H9 (cell line): ENCODE results near the gene PRR30. TPM values are rescaled to one million over a fixed set of nuclear protein-coding genes. Genes with fewer than 3 reads are reported as not detected.

ENCODE experiments used
- DNase-seq: peaks from one replicate; pipeline ENCODE4 v3.0.0-alpha.2; 2017
- H2AFZ ChIP-seq: one replicate; pipeline ENCODE4 v1.6.1; 2013; ENCODE audit warnings: mild to moderate bottlenecking, low read length, control low read depth, moderate library complexity
- H2AK5ac ChIP-seq: 2 replicates; pipeline ENCODE4 v1.6.1; 2013; ENCODE audit warnings: low read length, control low read depth, mixed read lengths; ENCODE audit not compliant: insufficient read length
- H2BK120ac ChIP-seq: one replicate; pipeline ENCODE4 v1.6.1; 2013; ENCODE audit warnings: low read depth, mild to moderate bottlenecking, low read length, control low read depth, inconsistent platforms; ENCODE audit not compliant: poor library complexity, severe bottlenecking
- H2BK12ac ChIP-seq: 2 replicates; pipeline ENCODE4 v1.6.1; 2013; ENCODE audit warnings: low read length, control low read depth, mixed read lengths, low read depth; ENCODE audit not compliant: insufficient read length
- H2BK15ac ChIP-seq: 2 replicates; pipeline ENCODE4 v1.6.1; 2013; ENCODE audit warnings: low read depth, low read length, control low read depth
- H2BK20ac ChIP-seq: one replicate; pipeline ENCODE4 v1.6.1; 2013; ENCODE audit warnings: low read depth, mild to moderate bottlenecking, low read length, control low read depth, inconsistent platforms; ENCODE audit not compliant: poor library complexity, severe bottlenecking
- H2BK5ac ChIP-seq: 2 replicates; pipeline ENCODE4 v1.6.1; 2013; ENCODE audit warnings: low read length, control low read depth, mixed read lengths; ENCODE audit not compliant: insufficient read length
- H3K14ac ChIP-seq: 2 replicates; pipeline ENCODE4 v1.6.1; 2013; ENCODE audit warnings: low read length, control low read depth; ENCODE audit not compliant: insufficient read depth
- H3K18ac ChIP-seq: 2 replicates; pipeline ENCODE4 v1.6.1; 2013; ENCODE audit warnings: low read depth, mild to moderate bottlenecking, mixed read lengths, low read length, control low read depth; ENCODE audit not compliant: insufficient read length
- H3K23ac ChIP-seq: 2 replicates; pipeline ENCODE4 v1.6.1; 2013; ENCODE audit warnings: low read length, control low read depth, mixed read lengths, low read depth; ENCODE audit not compliant: insufficient read length
- H3K23me2 ChIP-seq: 2 replicates; pipeline ENCODE4 v1.6.1; 2013; ENCODE audit warnings: low read depth, mild to moderate bottlenecking, mixed read lengths, low read length, control low read depth; ENCODE audit not compliant: insufficient read length, poor library complexity, severe bottlenecking
- H3K27ac ChIP-seq: 2 replicates; pipeline ENCODE4 v1.5.1; 2013; ENCODE audit warnings: low read length, control low read depth, mixed read lengths, low read depth; ENCODE audit not compliant: insufficient read length
- H3K27me3 ChIP-seq: 2 replicates; pipeline ENCODE4 v1.6.1; 2013; ENCODE audit warnings: low read length, control low read depth, inconsistent platforms; ENCODE audit not compliant: insufficient read depth
- H3K4ac ChIP-seq: 2 replicates; pipeline ENCODE4 v1.6.1; 2013; ENCODE audit warnings: low read depth, mild to moderate bottlenecking, control low read depth, inconsistent platforms, low read length, moderate library complexity
- H3K4me1 ChIP-seq: 2 replicates; pipeline ENCODE4 v1.6.1; 2013; ENCODE audit warnings: low read length, control low read depth, inconsistent platforms; ENCODE audit not compliant: insufficient read depth
- H3K4me2 ChIP-seq: 2 replicates; pipeline ENCODE4 v1.6.1; 2013; ENCODE audit warnings: low read length, control low read depth, mixed read lengths; ENCODE audit not compliant: insufficient read length, insufficient read depth
- H3K56ac ChIP-seq: 2 replicates; pipeline ENCODE4 v1.6.1; 2013; ENCODE audit warnings: low read depth, mild to moderate bottlenecking, mixed read lengths, low read length, control low read depth; ENCODE audit not compliant: insufficient read length
- H3K79me1 ChIP-seq: 2 replicates; pipeline ENCODE4 v1.6.1; 2013; ENCODE audit warnings: low read depth, mild to moderate bottlenecking, moderate library complexity, low read length, control low read depth, inconsistent platforms; ENCODE audit not compliant: insufficient read depth, poor library complexity, severe bottlenecking
- H3K79me2 ChIP-seq: 2 replicates; pipeline ENCODE4 v1.6.1; 2013; ENCODE audit warnings: low read length, control low read depth, inconsistent platforms; ENCODE audit not compliant: insufficient read depth
- H3K9ac ChIP-seq: 2 replicates; pipeline ENCODE4 v1.6.1; 2013; ENCODE audit warnings: low read length, control low read depth, mixed read lengths; ENCODE audit not compliant: insufficient read length; ENCODE audit errors: extremely low read depth
- H3K9me3 ChIP-seq: one replicate; pipeline ENCODE4 v1.6.1; 2013; ENCODE audit warnings: low read depth, low read length, inconsistent platforms; ENCODE audit not compliant: control insufficient read depth
- H3T11ph ChIP-seq: one replicate; pipeline ENCODE4 v1.6.1; 2013; ENCODE audit warnings: mild to moderate bottlenecking, low read length, control low read depth, inconsistent platforms
- H4K20me1 ChIP-seq: one replicate; pipeline ENCODE4 v1.6.1; 2013; ENCODE audit not compliant: control insufficient read depth, insufficient read length, insufficient read depth
- H4K5ac ChIP-seq: 2 replicates; pipeline ENCODE4 v1.6.1; 2013; ENCODE audit warnings: low read depth, mild to moderate bottlenecking, mixed read lengths, low read length, control low read depth; ENCODE audit not compliant: insufficient read length
- H4K8ac ChIP-seq: replicated peaks from 2 replicates; pipeline ENCODE4 v1.6.1; 2013; ENCODE audit warnings: low read length, control low read depth, mixed read lengths, low read depth; ENCODE audit not compliant: insufficient read length
- H4K91ac ChIP-seq: 2 replicates; pipeline ENCODE4 v1.6.1; 2013; ENCODE audit warnings: low read depth, mild to moderate bottlenecking, moderate library complexity, mixed read lengths, low read length, control low read depth; ENCODE audit not compliant: insufficient read length
- H3K27ac Mint-ChIP-seq, 3 experiments: 2 replicates in 2 of 3; 3 replicates in 1 of 3; pipeline ENCODE4 v1.8.0; 2020 to 2021; ENCODE audit warnings: mixed read lengths in 3 of 3, mild to moderate bottlenecking in 1 of 3, moderate library complexity in 1 of 3
- H3K27me3 Mint-ChIP-seq: 2 replicates; pipeline ENCODE4 v1.8.0; 2021; ENCODE audit warnings: low read depth, mild to moderate bottlenecking, moderate library complexity, mixed read lengths
- H3K36me3 Mint-ChIP-seq, 3 experiments: 2 replicates in 2 of 3; 3 replicates in 1 of 3; pipeline ENCODE4 v1.8.0; 2020 to 2021; ENCODE audit warnings: low read depth in 3 of 3, mixed read lengths in 3 of 3; ENCODE audit not compliant: insufficient read depth in 1 of 3
- H3K4me1 Mint-ChIP-seq, 2 experiments: 2 replicates each; pipeline ENCODE4 v1.8.0; 2020; ENCODE audit warnings: mixed read lengths in 2 of 2
- H3K4me3 Mint-ChIP-seq, 2 experiments: 2 replicates in 1 of 2; 3 replicates in 1 of 2; pipeline ENCODE4 v1.8.0; 2020 to 2021; ENCODE audit warnings: mild to moderate bottlenecking in 2 of 2, mixed read lengths in 2 of 2, moderate library complexity in 1 of 2
- H3K9me3 Mint-ChIP-seq, 2 experiments: 2 replicates in 1 of 2; 3 replicates in 1 of 2; pipeline ENCODE4 v1.8.0; 2020; ENCODE audit warnings: mild to moderate bottlenecking in 2 of 2, mixed read lengths in 2 of 2, moderate library complexity in 1 of 2
- CTCF ChIP-seq: fragments of 200-600 bp; sonication (generic); conservative IDR thresholded peaks from 3 replicates; pipeline ENCODE4 v1.8.0; 2021; ENCODE audit warnings: antibody characterized with exemption, mild to moderate bottlenecking
- WGBS: extraction: QIAGEN DNeasy Blood & Tissue Kit; methylation state at CpG from one replicate; pipeline ENCODE4 v1.1.7; 2013; ENCODE audit warnings: missing lambda C conversion rate, low lambda C conversion rate, mixed read lengths; ENCODE audit not compliant: insufficient read length; ENCODE audit errors: extremely low coverage; 5-methylcytosine and 5-hydroxymethylcytosine counted together
- long read RNA-seq: library from polyadenylated mRNA; unstranded; transcript quantifications from one replicate; pipeline ENCODE4 v2.0.0, GENCODE V29; 2020
- total RNA-seq: library from RNA; stranded (reverse); gene quantifications from 2 replicates; pipeline ENCODE4 v1.2.1, GENCODE V29; 2021

PRR30 gene
- not detected in 2 replicates for total RNA-seq
- long read RNA-seq = 0 reads

- Histone ChIP-seq H2BK12ac (no peak within 1 kb of the TSS), H3K18ac (no peak within 1 kb of the TSS), H4K20me1 (no peaks in the 10 kb centered on the region), H3K56ac (no peak within 1 kb of the TSS), H4K5ac (no peak within 1 kb of the TSS), H3K23ac (no peak within 1 kb of the TSS), H2BK15ac (no peak within 1 kb of the TSS), H3K79me2 (no peaks in the 10 kb centered on the region), H2BK120ac (no peak within 1 kb of the TSS), H3K23me2 (no peaks in the 10 kb centered on the region), H3K79me1 (no peaks in the 10 kb centered on the region), H3T11ph (no peak within 1 kb of the TSS), H3K9ac (no peak within 1 kb of the TSS), H2BK20ac (no peak within 1 kb of the TSS), H3K4ac (no peak within 1 kb of the TSS), H2BK5ac (no peak within 1 kb of the TSS), H4K8ac (no peak within 1 kb of the TSS), H3K27ac (no peak within 1 kb of the TSS), H3K14ac (no peak within 1 kb of the TSS), H2AK5ac (no peak within 1 kb of the TSS), H2AFZ (no peak within 1 kb of the TSS), H3K9me3 (no peaks in the 10 kb centered on the region), H3K27me3 (no peaks in the 10 kb centered on the region), H3K4me1 (no peaks in the 10 kb centered on the region), H4K91ac (no peak within 1 kb of the TSS), H3K4me2 (no peak within 1 kb of the TSS)
- H3K36me3 Mint-ChIP-seq = no peaks in the 10 kb centered on the region
- peaks cover 20% of the 10 kb centered on the region for H3K27me3 Mint-ChIP-seq
- no peak for DNase-seq
- H3K4me1 Mint-ChIP-seq = no peaks in the 10 kb centered on the region
- H3K9me3 Mint-ChIP-seq = no peaks in the 10 kb centered on the region; a peak in 1 of 5 replicates
- TF ChIP-seq CTCF = no peak
- no peak within 1 kb of the TSS; a peak in 1 of 7 replicates for H3K27ac Mint-ChIP-seq
- H3K4me3 Mint-ChIP-seq = no peak within 1 kb of the TSS
- WGBS = no CpG with 5 or more reads among the region's 4 CpGs
Measured at GRCh38 chr2:27139310-27139709, at the start of gene PRR30. Gene PRR30, minus strand, starts transcription at chr2:27139410. Its CDS starts 1,081 bp downstream, at chr2:27138329.
